PC-3 (cell line): Measurements from ENCODE around the gene AP1B1.

Experiments used
- EZH2phosphoT487 ChIP-seq: fragments of 300-600 bp; sonication (generic); IDR thresholded peaks from 2 replicates; pipeline ENCODE4 v1.6.1; 2018; ENCODE audit warnings: mild to moderate bottlenecking, antibody characterized with exemption, low read length, borderline replicate concordance
- TF ChIP-seq, protein P1 (sequence below): fragments of 300-600 bp; sonication (generic); conservative IDR thresholded peaks from 2 replicates; pipeline ENCODE4 v1.5.1; 2017; ENCODE audit warnings: antibody characterized with exemption, low read depth, mild to moderate bottlenecking, low read length

GRCh38 chr22:29394931-29395581 is 6.7 kb upstream of the AP1B1 start:
- TF ChIP-seq, protein P1, sequence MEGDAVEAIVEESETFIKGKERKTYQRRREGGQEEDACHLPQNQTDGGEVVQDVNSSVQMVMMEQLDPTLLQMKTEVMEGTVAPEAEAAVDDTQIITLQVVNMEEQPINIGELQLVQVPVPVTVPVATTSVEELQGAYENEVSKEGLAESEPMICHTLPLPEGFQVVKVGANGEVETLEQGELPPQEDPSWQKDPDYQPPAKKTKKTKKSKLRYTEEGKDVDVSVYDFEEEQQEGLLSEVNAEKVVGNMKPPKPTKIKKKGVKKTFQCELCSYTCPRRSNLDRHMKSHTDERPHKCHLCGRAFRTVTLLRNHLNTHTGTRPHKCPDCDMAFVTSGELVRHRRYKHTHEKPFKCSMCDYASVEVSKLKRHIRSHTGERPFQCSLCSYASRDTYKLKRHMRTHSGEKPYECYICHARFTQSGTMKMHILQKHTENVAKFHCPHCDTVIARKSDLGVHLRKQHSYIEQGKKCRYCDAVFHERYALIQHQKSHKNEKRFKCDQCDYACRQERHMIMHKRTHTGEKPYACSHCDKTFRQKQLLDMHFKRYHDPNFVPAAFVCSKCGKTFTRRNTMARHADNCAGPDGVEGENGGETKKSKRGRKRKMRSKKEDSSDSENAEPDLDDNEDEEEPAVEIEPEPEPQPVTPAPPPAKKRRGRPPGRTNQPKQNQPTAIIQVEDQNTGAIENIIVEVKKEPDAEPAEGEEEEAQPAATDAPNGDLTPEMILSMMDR: peak; percentile 83
- TF ChIP-seq EZH2phosphoT487: no peak
